Karpas-422 (cell line): Measurements from ENCODE around the gene PTAR1. TPM values are rescaled to one million over a fixed set of nuclear protein-coding genes. Genes with fewer than 3 reads are reported as not detected.

Source experiments
- DNase-seq: peaks from one replicate; pipeline ENCODE4 v3.0.0-alpha.2; 2015
- H2AFZ ChIP-seq: fragments of 200-600 bp; sonication (generic); 2 replicates; pipeline ENCODE4 v1.6.1; 2014; ENCODE audit warnings: antibody characterized with exemption, low read length, mixed read lengths
- H3K27ac ChIP-seq: fragments of 200-600 bp; sonication (generic); 2 replicates; pipeline ENCODE4 v1.5.1; 2014; ENCODE audit warnings: mild to moderate bottlenecking, low read length, moderate library complexity
- H3K27me3 ChIP-seq: fragments of 200-600 bp; sonication (generic); 2 replicates; pipeline ENCODE4 v1.6.1; 2014; ENCODE audit warnings: low read length, mixed read lengths
- H3K36me3 ChIP-seq: fragments of 200-600 bp; sonication (generic); 2 replicates; pipeline ENCODE4 v1.6.1; 2014; ENCODE audit warnings: low read length, mixed read lengths; ENCODE audit not compliant: insufficient read depth
- H3K4me1 ChIP-seq: fragments of 200-600 bp; sonication (generic); 2 replicates; pipeline ENCODE4 v1.6.1; 2014; ENCODE audit warnings: mild to moderate bottlenecking, low read length, mixed read lengths
- H3K4me2 ChIP-seq: fragments of 200-600 bp; sonication (generic); 2 replicates; pipeline ENCODE4 v1.6.1; 2014; ENCODE audit warnings: low read length, low read depth, mild to moderate bottlenecking; ENCODE audit not compliant: poor library complexity, severe bottlenecking
- H3K4me3 ChIP-seq: fragments of 200-600 bp; sonication (generic); 2 replicates; pipeline ENCODE4 v1.5.1; 2014; ENCODE audit warnings: mild to moderate bottlenecking, antibody characterized with exemption, low read length, mixed read lengths
- H3K79me2 ChIP-seq: fragments of 200-600 bp; sonication (generic); 2 replicates; pipeline ENCODE4 v1.6.1; 2014; ENCODE audit warnings: mild to moderate bottlenecking, low read length, mixed read lengths
- H3K9ac ChIP-seq: fragments of 200-600 bp; sonication (generic); 2 replicates; pipeline ENCODE4 v1.6.0; 2014; ENCODE audit warnings: low read length
- H3K9me2 ChIP-seq: fragments of 200-600 bp; sonication (generic), shearing (Covaris generic); replicated peaks from 2 replicates; pipeline ENCODE4 v1.6.0; 2014; ENCODE audit warnings: mild to moderate bottlenecking, low read length, moderate library complexity; ENCODE audit not compliant: insufficient read depth
- H3K9me3 ChIP-seq: fragments of 300-700, 200-600 bp; sonication (generic); 2 replicates; pipeline ENCODE4 v1.6.1; 2014; ENCODE audit warnings: low read length, mixed read lengths
- H4K20me1 ChIP-seq: fragments of 200-600 bp; sonication (generic); 2 replicates; pipeline ENCODE4 v1.6.1; 2014; ENCODE audit warnings: mild to moderate bottlenecking, antibody characterized with exemption, low read length, low read depth; ENCODE audit not compliant: insufficient read depth
- total RNA-seq: library from RNA; depleted of rRNA; stranded (reverse); fragments of >200 nt; shearing (Covaris generic); gene quantifications from 2 replicates; pipeline ENCODE4 v1.2.3, GENCODE V29; 2014; ENCODE audit warnings: low replicate concordance; rRNA removed

Gene PTAR1
- total RNA-seq, 1 experiment from 2014 or later: 73.1 TPM

- DNase-seq: no peak
- H3K4me3 ChIP-seq: no peak overlapping the region
- no peaks in the 10 kb centered on the region for H3K79me2 ChIP-seq
- H3K36me3 ChIP-seq: no peaks in the 10 kb centered on the region
- no peak overlapping the region for H2AFZ ChIP-seq
- peaks cover 4% of the 10 kb centered on the region; the same call in 1 of the 2 replicates for H3K4me1 ChIP-seq
- no peaks in the 10 kb centered on the region for H3K27me3 ChIP-seq
- no peaks in the 10 kb centered on the region for H3K9me2 ChIP-seq
- no peaks in the 10 kb centered on the region for H3K9me3 ChIP-seq
- no peaks in the 10 kb centered on the region for H4K20me1 ChIP-seq
- no peak overlapping the region for H3K27ac ChIP-seq
- no peak overlapping the region for H3K9ac ChIP-seq
- no peak overlapping the region for H3K4me2 ChIP-seq
Measured at GRCh38 chr9:69671311-69671878, 88.4 kb downstream of the PTAR1 start.

DNA sequence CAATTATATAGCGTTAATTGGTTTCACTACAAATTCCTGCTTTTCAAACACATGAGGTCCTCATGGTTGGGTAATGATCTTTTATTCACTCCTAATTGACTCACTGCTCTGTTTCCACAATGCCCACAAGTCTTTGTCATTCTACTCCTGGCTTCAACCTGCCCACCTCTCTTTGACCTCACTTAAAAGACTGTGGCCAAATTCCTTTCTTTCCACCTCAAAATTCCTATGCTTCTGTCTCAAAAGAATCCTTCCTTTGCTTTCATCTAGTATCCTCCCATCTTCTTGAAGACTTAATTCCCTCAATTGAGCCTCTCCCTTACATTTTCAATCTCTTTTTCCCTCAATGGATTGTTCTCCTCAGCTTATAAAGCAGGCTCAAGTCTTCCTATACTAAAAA, 92.5 kb downstream of the PTAR1 start:
- no peak overlapping the region for H3K4me2 ChIP-seq
- no peaks in the 10 kb centered on the region; the same call in 1 of the 2 replicates for H3K27me3 ChIP-seq
- no peak overlapping the region for H3K9ac ChIP-seq
- H3K36me3 ChIP-seq: no peaks in the 10 kb centered on the region
- no peak for DNase-seq
- H3K9me2 ChIP-seq: no peaks in the 10 kb centered on the region
- no peak overlapping the region for H2AFZ ChIP-seq
- H3K27ac ChIP-seq: no peak overlapping the region
- H3K9me3 ChIP-seq: no peaks in the 10 kb centered on the region
- no peaks in the 10 kb centered on the region for H4K20me1 ChIP-seq
- no peaks in the 10 kb centered on the region for H3K4me1 ChIP-seq
- no peaks in the 10 kb centered on the region for H3K79me2 ChIP-seq
- no peak overlapping the region for H3K4me3 ChIP-seq

GRCh38 chr9:69660304-69660703, 99.5 kb downstream of the PTAR1 start:
- Histone ChIP-seq H3K27me3 (no peaks in the 10 kb centered on the region; the same call in 1 of the 2 replicates), H3K9me2 (no peaks in the 10 kb centered on the region), H2AFZ (no peak overlapping the region), H3K27ac (no peak overlapping the region), H3K4me3 (no peak overlapping the region), H3K4me1 (no peaks in the 10 kb centered on the region), H3K4me2 (no peak overlapping the region), H3K9me3 (no peaks in the 10 kb centered on the region), H4K20me1 (no peaks in the 10 kb centered on the region), H3K36me3 (no peaks in the 10 kb centered on the region), H3K79me2 (no peaks in the 10 kb centered on the region), H3K9ac (no peak overlapping the region)
- DNase-seq: no peak

Other genes starting within 250 kb of the PTAR1 start
- gene APBA1, start 87.6 kb downstream of the PTAR1 start, total RNA-seq: not detected in 2 replicates
- not detected in 2 replicates for gene CFAP95, start 60.8 kb upstream of the PTAR1 start, total RNA-seq